Endothelial cell of umbilical vein (primary cell): Measurements from ENCODE around the gene FABP1. TPM values are rescaled to one million over a fixed set of nuclear protein-coding genes. Genes with fewer than 3 reads are reported as not detected.

Source experiments
- BruUV-seq: library from RNA; stranded (reverse); fragments of 400-500 nt; replicated peaks from 2 replicates; lab custom pipeline; 2021; lab: Mats Ljungman, UMichigan
- CTCF ChIA-PET: fragments of 300-600, 350-600 bp; sonication (Branson Sonifier 250); formaldehyde crosslinking; loops from one replicate; lab custom pipeline; 2021; ENCODE audit warnings: antibody characterized with exemption, inconsistent platforms; lab: Charles Lee
- POLR2A ChIA-PET: fragments of 300-600, 350-600 bp; sonication (Branson Sonifier 250); formaldehyde crosslinking; loops from one replicate; lab custom pipeline; 2021; ENCODE audit warnings: antibody characterized with exemption, inconsistent platforms; lab: Charles Lee
- DNase-seq: peaks from one replicate; pipeline ENCODE4 v3.0.0-alpha.2; 2011; ENCODE audit warnings: low read depth, low spot score
- FAIRE-seq: peaks from 2 replicates; lab custom pipeline; 2011; peaks lifted over from hg19 to GRCh38; lab: Jason Lieb, UNC
- H2AFZ ChIP-seq: 2 replicates; pipeline ENCODE4 v1.6.0; 2012; ENCODE audit warnings: low read depth, low read length, control low read depth, inconsistent platforms
- H3K27ac ChIP-seq: 2 replicates; pipeline ENCODE4 v1.5.1; 2011; ENCODE audit warnings: low read depth, mild to moderate bottlenecking, control low read depth, low read length, moderate library complexity; ENCODE audit not compliant: insufficient read depth
- H3K27me3 ChIP-seq, 2 experiments: 2 replicates each; pipeline versions ENCODE4 v1.6.0 to v1.6.1; 2011; ENCODE audit warnings: low read length in 2 of 2, mixed read lengths in 1 of 2; ENCODE audit not compliant: control insufficient read depth in 2 of 2, insufficient read depth in 2 of 2
- H3K36me3 ChIP-seq, 2 experiments: 2 replicates in 1 of 2; 3 replicates in 1 of 2; pipeline ENCODE4 v1.5.1; 2011; ENCODE audit warnings: low read length in 2 of 2, mild to moderate bottlenecking in 1 of 2, moderate library complexity in 1 of 2; ENCODE audit not compliant: control insufficient read depth in 2 of 2, insufficient read depth in 2 of 2; ENCODE audit errors: extremely low read depth in 1 of 2
- H3K4me1 ChIP-seq: 3 replicates; pipeline ENCODE4 v1.5.1; 2011; ENCODE audit warnings: mild to moderate bottlenecking, low read length; ENCODE audit not compliant: control insufficient read depth, insufficient read depth; ENCODE audit errors: extremely low read depth
- H3K4me2 ChIP-seq: 2 replicates; pipeline ENCODE4 v1.6.1; 2011; ENCODE audit warnings: low read length, control low read depth, mixed read lengths; ENCODE audit not compliant: insufficient read depth
- H3K4me3 ChIP-seq, 3 experiments: fragments of 200-600 bp in 1 of 3; sonication (generic), shearing (Covaris generic) in 1 of 3; replicated peaks in 1 of 3; 2 replicates each; pipeline ENCODE4 v1.5.1; 2011 to 2016; ENCODE audit warnings: control low read depth in 3 of 3, low read length in 3 of 3, mild to moderate bottlenecking in 2 of 3, inconsistent platforms in 1 of 3, low read depth in 1 of 3, moderate library complexity in 1 of 3; ENCODE audit not compliant: insufficient read depth in 1 of 3
- H3K79me2 ChIP-seq: 2 replicates; pipeline ENCODE4 v1.6.0; 2012; ENCODE audit warnings: low read length, inconsistent platforms; ENCODE audit not compliant: control insufficient read depth, insufficient read depth
- H3K9ac ChIP-seq: replicated peaks from 2 replicates; pipeline ENCODE3; 2011; ENCODE audit warnings: low read length, control low read depth; ENCODE audit not compliant: insufficient read depth; ENCODE audit errors: extremely low read depth
- H3K9me1 ChIP-seq: replicated peaks from 3 replicates; pipeline ENCODE4 v1.6.0; 2011; ENCODE audit warnings: mild to moderate bottlenecking, low read length; ENCODE audit not compliant: control insufficient read depth, insufficient read depth; ENCODE audit errors: extremely low read depth
- H3K9me3 ChIP-seq: replicated peaks from 2 replicates; pipeline ENCODE4 v1.5.1; 2012; ENCODE audit warnings: low read length, inconsistent platforms; ENCODE audit not compliant: control insufficient read depth, insufficient read depth
- H4K20me1 ChIP-seq: replicated peaks from 2 replicates; pipeline ENCODE3; 2011; ENCODE audit warnings: mild to moderate bottlenecking, low read length; ENCODE audit not compliant: control insufficient read depth, insufficient read depth; ENCODE audit errors: extremely low read depth
- EZH2 ChIP-seq: IDR thresholded peaks from 2 replicates; pipeline ENCODE4 v1.6.1; 2012; ENCODE audit warnings: borderline replicate concordance, low read depth, mild to moderate bottlenecking, moderate library complexity, low read length, inconsistent platforms; ENCODE audit not compliant: severe bottlenecking
- FOS ChIP-seq: IDR thresholded peaks from 2 replicates; pipeline ENCODE4 v1.6.1; 2011; ENCODE audit warnings: mild to moderate bottlenecking, low read length, moderate library complexity, borderline replicate concordance; ENCODE audit not compliant: insufficient read depth
- GATA2 ChIP-seq: IDR thresholded peaks from 2 replicates; pipeline ENCODE4 v1.7.0; 2011; ENCODE audit warnings: low read depth, mild to moderate bottlenecking, moderate library complexity, mixed read lengths, low read length; ENCODE audit not compliant: insufficient read length, insufficient read depth
- JUN ChIP-seq: IDR thresholded peaks from 2 replicates; pipeline ENCODE4 v1.6.1; 2011; ENCODE audit warnings: borderline replicate concordance, low read depth; ENCODE audit not compliant: insufficient read length, insufficient read depth
- MYC ChIP-seq: IDR thresholded peaks from one replicate; pipeline ENCODE4 v1.6.1; 2011; ENCODE audit warnings: mild to moderate bottlenecking, low read depth, low read length
- POLR2A ChIP-seq: IDR thresholded peaks from 2 replicates; pipeline ENCODE4 v1.6.1; 2012; ENCODE audit warnings: low read depth, mild to moderate bottlenecking, control low read depth, low read length
- POLR2AphosphoS5 ChIP-seq: IDR thresholded peaks from 2 replicates; pipeline ENCODE4 v1.6.1; 2012; ENCODE audit warnings: low read depth, mild to moderate bottlenecking, control low read depth, low read length, moderate library complexity; ENCODE audit not compliant: insufficient read depth
- dilution Hi-C: fragments of 300-500 bp; cut with MboI; formaldehyde crosslinking; loops from one replicate; pipeline ENCODE4 v1.15.0; 2019; ENCODE audit warnings: low sequenced_read_pairs; ENCODE audit not compliant: extremely low pct_ligation_motif_present
- intact Hi-C: fragments of 100-400 bp; cut with micrococcal nuclease; formaldehyde crosslinking; loops from one replicate; pipeline ENCODE4 v1.10.0; 2022
- polyA plus RNA-seq, 4 experiments: library from polyadenylated mRNA; depleted of rRNA in 3 of 4; stranded (reverse) in 3 of 4; unstranded in 1 of 4; fragments of >200 nt; gene quantifications; 2 replicates each; pipeline versions ENCODE4 v1.2.1 to v1.2.3, GENCODE V29; 2011 to 2012; ENCODE audit warnings: missing spikeins in 1 of 4
- total RNA-seq: library from RNA; stranded (reverse); gene quantifications from 2 replicates; pipeline ENCODE4 v1.2.3, GENCODE V29; 2021
- TF ChIP-seq, protein P1 (sequence below): IDR thresholded peaks from 2 replicates; pipeline ENCODE4 v1.6.1; 2011; ENCODE audit not compliant: insufficient read depth, insufficient read length
- TF ChIP-seq, protein P2 (sequence below), 2 donors: IDR thresholded peaks; 1 replicate in 1 of 2; 2 replicates in 1 of 2; pipeline ENCODE4 v1.5.1; 2011; ENCODE audit warnings: low read length in 2 of 2, mild to moderate bottlenecking in 2 of 2, moderate library complexity in 2 of 2, control low read depth in 1 of 2, inconsistent platforms in 1 of 2, low read depth in 1 of 2; ENCODE audit not compliant: insufficient read depth in 1 of 2; ENCODE audit errors: extremely low read depth in 1 of 2

The FABP1 gene
- total and polyA plus RNA-seq, 2 donors (not counting 3 experiments of a cell fraction or from before 2014, with no cell fraction given) = not detected

DNA sequence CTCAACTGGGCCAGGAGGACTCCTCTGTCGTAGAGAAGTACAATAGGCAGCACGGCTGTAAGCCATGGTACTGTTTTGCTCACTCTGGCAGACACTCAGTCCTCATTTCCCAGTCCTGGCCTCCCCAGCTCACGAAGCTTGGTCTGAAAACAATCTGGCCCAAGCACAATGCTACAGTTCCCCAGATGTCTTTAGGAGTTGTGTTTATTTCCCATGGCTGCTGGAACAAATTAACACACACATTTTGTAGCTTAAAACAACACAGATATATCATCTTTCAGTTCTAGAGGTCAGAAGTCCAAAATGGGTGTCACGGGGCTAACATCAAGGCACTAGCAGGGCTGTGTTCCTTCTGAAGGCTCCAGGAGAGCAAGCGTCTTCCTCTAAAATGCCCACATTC, 13.0 kb downstream of the FABP1 start:
- Histone ChIP-seq H3K9ac (no peak overlapping the region), H4K20me1 (no peaks in the 10 kb centered on the region), H3K9me1 (no peaks in the 10 kb centered on the region), H3K27me3 (no peaks in the 10 kb centered on the region), H3K27ac (no peak overlapping the region), H3K4me2 (no peak overlapping the region), H3K4me3 (no peak overlapping the region), H3K9me3 (no peaks in the 10 kb centered on the region), H3K79me2 (no peaks in the 10 kb centered on the region), H3K4me1 (no peaks in the 10 kb centered on the region), H2AFZ (no peak overlapping the region), H3K36me3 (no peaks in the 10 kb centered on the region)
- BruUV-seq = no TSS peak
- ChIA-PET CTCF (interaction anchor here (1.0 kb wide), 1 partner anchor 54 kb away, joined by 3 read pairs; no protein-coding TSS in a partner anchor), POLR2A (no interaction called here)
- dilution Hi-C loops = no loop called here
- DNase-seq (no peak), FAIRE-seq (no peak)
- TF ChIP-seq MYC (no peak), EZH2 (no peak), FOS (no peak), GATA2 (no peak), POLR2AphosphoS5 (no peak), JUN (no peak), POLR2A (no peak)
- TF ChIP-seq, protein P1, sequence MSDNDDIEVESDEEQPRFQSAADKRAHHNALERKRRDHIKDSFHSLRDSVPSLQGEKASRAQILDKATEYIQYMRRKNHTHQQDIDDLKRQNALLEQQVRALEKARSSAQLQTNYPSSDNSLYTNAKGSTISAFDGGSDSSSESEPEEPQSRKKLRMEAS = no peak
- TF ChIP-seq, protein P2, sequence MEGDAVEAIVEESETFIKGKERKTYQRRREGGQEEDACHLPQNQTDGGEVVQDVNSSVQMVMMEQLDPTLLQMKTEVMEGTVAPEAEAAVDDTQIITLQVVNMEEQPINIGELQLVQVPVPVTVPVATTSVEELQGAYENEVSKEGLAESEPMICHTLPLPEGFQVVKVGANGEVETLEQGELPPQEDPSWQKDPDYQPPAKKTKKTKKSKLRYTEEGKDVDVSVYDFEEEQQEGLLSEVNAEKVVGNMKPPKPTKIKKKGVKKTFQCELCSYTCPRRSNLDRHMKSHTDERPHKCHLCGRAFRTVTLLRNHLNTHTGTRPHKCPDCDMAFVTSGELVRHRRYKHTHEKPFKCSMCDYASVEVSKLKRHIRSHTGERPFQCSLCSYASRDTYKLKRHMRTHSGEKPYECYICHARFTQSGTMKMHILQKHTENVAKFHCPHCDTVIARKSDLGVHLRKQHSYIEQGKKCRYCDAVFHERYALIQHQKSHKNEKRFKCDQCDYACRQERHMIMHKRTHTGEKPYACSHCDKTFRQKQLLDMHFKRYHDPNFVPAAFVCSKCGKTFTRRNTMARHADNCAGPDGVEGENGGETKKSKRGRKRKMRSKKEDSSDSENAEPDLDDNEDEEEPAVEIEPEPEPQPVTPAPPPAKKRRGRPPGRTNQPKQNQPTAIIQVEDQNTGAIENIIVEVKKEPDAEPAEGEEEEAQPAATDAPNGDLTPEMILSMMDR (IDR thresholded peaks at IDR 0.05; ENCODE audit: extremely low read depth in 1 of 2, insufficient read depth in 1 of 2, low read depth in 1 of 2, low read length in 2 of 2) = no peak
- intact Hi-C loops = no loop called here
